ENCODE results near the gene GCFC2. TPM values are rescaled to one million over a fixed set of nuclear protein-coding genes. Genes with fewer than 3 reads are reported as not detected.

Gene GCFC2
- 8.9 and 14.3 TPM in 2 replicates for total RNA-seq

DNA sequence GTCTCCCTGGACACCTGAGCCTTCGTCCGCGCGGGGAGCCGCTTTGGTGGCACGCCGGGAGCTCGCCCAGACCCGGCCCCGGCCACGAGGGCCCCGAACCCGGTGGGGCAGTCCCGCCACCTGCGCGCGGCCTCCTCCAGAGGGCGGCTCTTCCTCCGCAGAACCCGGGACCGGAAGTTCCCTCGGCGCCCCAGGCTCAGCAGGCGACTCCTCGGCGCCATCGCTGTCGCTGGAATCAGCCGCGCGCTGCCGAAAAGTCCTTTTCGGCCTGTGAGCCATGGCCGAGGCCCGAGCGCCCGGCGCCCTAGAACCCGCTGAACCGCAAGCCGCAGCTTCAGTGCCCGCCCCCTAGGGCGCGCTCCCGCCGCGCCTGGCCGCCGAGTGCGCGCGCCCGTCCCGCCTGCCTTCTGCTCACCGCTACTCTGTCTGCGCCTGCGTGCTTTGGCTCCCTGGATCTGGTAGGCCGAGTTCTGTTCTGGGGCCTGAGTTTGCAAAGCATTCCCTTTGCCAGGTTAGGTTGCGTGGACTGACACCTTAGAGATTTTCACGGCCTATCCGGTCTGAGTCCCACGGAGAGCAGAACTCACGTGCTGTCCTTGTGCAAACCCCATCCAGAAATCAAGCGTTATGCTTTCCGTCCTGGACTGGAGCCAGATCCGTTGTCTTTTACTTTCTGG, at the start of gene GCFC2:
TSS of gene GCFC2 (minus strand) at position 339 of the 677 bp plus-strand sequence. CDS start at position 279, 60 bp downstream.

DNA sequence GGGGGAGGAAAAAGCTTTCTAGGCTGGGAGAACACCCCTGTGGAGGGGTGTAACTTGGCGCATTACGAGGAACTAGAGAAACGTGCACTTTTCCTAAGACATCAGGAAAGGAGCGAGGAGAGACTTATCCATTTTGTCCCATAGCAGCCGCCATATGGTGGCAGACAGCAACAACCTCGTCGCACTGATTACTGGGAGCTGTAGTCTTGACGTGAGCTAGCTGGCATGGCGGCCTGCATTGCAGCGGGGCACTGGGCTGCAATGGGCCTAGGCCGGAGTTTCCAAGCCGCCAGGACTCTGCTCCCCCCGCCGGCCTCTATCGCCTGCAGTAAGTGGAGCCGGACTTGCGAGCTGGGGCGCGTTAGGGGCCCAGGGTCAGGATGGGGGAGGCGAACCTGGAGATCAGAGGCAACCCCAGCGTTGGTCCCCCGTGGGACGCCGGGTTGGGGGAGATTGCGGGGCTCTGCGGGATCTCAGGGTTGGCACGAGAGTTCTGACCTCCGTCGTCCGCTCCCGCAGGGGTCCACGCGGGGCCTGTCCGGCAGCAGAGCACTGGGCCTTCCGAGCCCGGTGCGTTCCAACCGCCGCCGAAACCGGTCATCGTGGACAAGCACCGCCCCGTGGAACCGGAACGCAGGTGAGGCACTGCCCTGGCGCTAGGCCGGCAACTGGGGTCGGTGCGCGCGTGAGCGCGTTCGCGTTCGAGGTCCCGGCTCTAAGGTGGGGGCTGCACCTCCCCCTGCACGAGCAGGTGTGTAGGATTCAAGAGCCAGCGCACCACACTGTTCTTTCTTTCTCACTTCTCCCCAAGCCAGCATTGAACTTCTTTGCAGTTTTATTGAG, 63.9 kb downstream of the GCFC2 start, which contains the start of gene MRPL19:
TSS of gene MRPL19 (plus strand) at position 201 of the 843 bp plus-strand sequence. CDS start at position 226, 25 bp downstream.

Other genes starting within 250 kb of the GCFC2 start
- gene EVA1A, start 150.0 kb downstream of the GCFC2 start, total RNA-seq: 39.2 and 46.8 TPM in 2 replicates
- 43.9 and 71.0 TPM in 2 replicates for gene MRPL19, start 64.1 kb downstream of the GCFC2 start, total RNA-seq

Data from smooth muscle cell of the umbilical artery (primary cell).